CD4-positive, alpha-beta T cell treated with Interleukin-17A for 1 hour (primary cell): ENCODE results near the gene IFITM10.

Experiments
- DNase-seq: peaks from one replicate; pipeline ENCODE4 v3.0.0-alpha.2; 2020

The IFITM10 gene

GRCh38 chr11:1750481-1750839, at the start of gene IFITM10:
Gene IFITM10, minus strand, starts transcription at chr11:1750595. Its CDS starts 153 bp downstream, at chr11:1750442.
- no peak for DNase-seq

GRCh38 chr11:1797391-1798125, 47.2 kb upstream of the IFITM10 start:
- DNase-seq = no peak

- no peak for DNase-seq
Observed at GRCh38 chr11:1796413-1797011, 46.1 kb upstream of the IFITM10 start.

GRCh38 chr11:1793081-1793480, 42.7 kb upstream of the IFITM10 start:
- no peak for DNase-seq

- DNase-seq = no peak
Observed at GRCh38 chr11:1792461-1792860, 42.1 kb upstream of the IFITM10 start.

- DNase-seq = no peak
Observed at GRCh38 chr11:1791912-1792311, 41.5 kb upstream of the IFITM10 start.

GRCh38 chr11:1786466-1786865, 36.1 kb upstream of the IFITM10 start:
- DNase-seq = no peak

GRCh38 chr11:1785749-1786413, 35.5 kb upstream of the IFITM10 start:
- no peak for DNase-seq

- no peak for DNase-seq
Observed at GRCh38 chr11:1784761-1785650, 34.6 kb upstream of the IFITM10 start.

GRCh38 chr11:1783725-1784529, 33.5 kb upstream of the IFITM10 start:
- DNase-seq = no peak

- DNase-seq = no peak
Observed at GRCh38 chr11:1782831-1783724, 32.7 kb upstream of the IFITM10 start.

GRCh38 chr11:1782031-1782590, 31.7 kb upstream of the IFITM10 start:
- DNase-seq = no peak

GRCh38 chr11:1781593-1781975, 31.2 kb upstream of the IFITM10 start:
- no peak for DNase-seq

- no peak for DNase-seq
Observed at GRCh38 chr11:1780700-1781592, 30.6 kb upstream of the IFITM10 start.

GRCh38 chr11:1779806-1780699, 29.7 kb upstream of the IFITM10 start:
- no peak for DNase-seq

GRCh38 chr11:1779034-1779805, 28.8 kb upstream of the IFITM10 start:
- DNase-seq = no peak

GRCh38 chr11:1778141-1778911, 27.9 kb upstream of the IFITM10 start:
- DNase-seq = no peak
